GM18499 (cell line): ENCODE measurements around the gene DSEL.

ENCODE experiments used
- ATAC-seq: cut with Tn5 transposase; IDR thresholded peaks from one replicate; pipeline ENCODE4 v1.9.1; 2021; ENCODE audit warnings: moderate number of reproducible peaks; ENCODE audit not compliant: insufficient read depth, unreplicated experiment

Gene DSEL

GRCh38 chr18:67508146-67508545 is 8.4 kb downstream of the DSEL start:
- no peak for ATAC-seq

- no peak for ATAC-seq
These were observed 11.8 kb downstream of the DSEL start for GRCh38 chr18:67504739-67505138.

- no peak for ATAC-seq
These were observed 15.9 kb downstream of the DSEL start for GRCh38 chr18:67500522-67501205.

- no peak for ATAC-seq
These were observed 20.1 kb downstream of the DSEL start for GRCh38 chr18:67496469-67496868.

- no peak for ATAC-seq
These were observed 30.0 kb downstream of the DSEL start for GRCh38 chr18:67486534-67486933.

- ATAC-seq = no peak
These were observed 30.9 kb downstream of the DSEL start for GRCh38 chr18:67485655-67486054.

- ATAC-seq = no peak
These were observed 32.1 kb downstream of the DSEL start for GRCh38 chr18:67484458-67484857.

- no peak for ATAC-seq
These were observed 32.6 kb downstream of the DSEL start for GRCh38 chr18:67483952-67484351.

- no peak for ATAC-seq
These were observed 33.3 kb downstream of the DSEL start for GRCh38 chr18:67483237-67483636.

- ATAC-seq = no peak
These were observed 38.3 kb downstream of the DSEL start for GRCh38 chr18:67478249-67478648.

- ATAC-seq = no peak
These were observed 39.0 kb downstream of the DSEL start for GRCh38 chr18:67477522-67477921.

- no peak for ATAC-seq
These were observed 39.9 kb downstream of the DSEL start for GRCh38 chr18:67476585-67476984.

- no peak for ATAC-seq
These were observed 40.8 kb downstream of the DSEL start for GRCh38 chr18:67475673-67476072.

GRCh38 chr18:67468038-67468437 is 48.5 kb downstream of the DSEL start:
- no peak for ATAC-seq

- ATAC-seq = no peak
These were observed 49.3 kb downstream of the DSEL start for GRCh38 chr18:67467188-67467587.

- ATAC-seq = no peak
These were observed 52.0 kb downstream of the DSEL start for GRCh38 chr18:67464499-67464898.

GRCh38 chr18:67463829-67464228 is 52.7 kb downstream of the DSEL start:
- no peak for ATAC-seq

GRCh38 chr18:67456711-67457110 is 59.8 kb downstream of the DSEL start:
- ATAC-seq = no peak
